ENCODE data around the gene CTSL.

GRCh38 chr9:87770616-87771315 lies 44.8 kb downstream of the CTSL start:
- TF ChIP-seq, protein P1, sequence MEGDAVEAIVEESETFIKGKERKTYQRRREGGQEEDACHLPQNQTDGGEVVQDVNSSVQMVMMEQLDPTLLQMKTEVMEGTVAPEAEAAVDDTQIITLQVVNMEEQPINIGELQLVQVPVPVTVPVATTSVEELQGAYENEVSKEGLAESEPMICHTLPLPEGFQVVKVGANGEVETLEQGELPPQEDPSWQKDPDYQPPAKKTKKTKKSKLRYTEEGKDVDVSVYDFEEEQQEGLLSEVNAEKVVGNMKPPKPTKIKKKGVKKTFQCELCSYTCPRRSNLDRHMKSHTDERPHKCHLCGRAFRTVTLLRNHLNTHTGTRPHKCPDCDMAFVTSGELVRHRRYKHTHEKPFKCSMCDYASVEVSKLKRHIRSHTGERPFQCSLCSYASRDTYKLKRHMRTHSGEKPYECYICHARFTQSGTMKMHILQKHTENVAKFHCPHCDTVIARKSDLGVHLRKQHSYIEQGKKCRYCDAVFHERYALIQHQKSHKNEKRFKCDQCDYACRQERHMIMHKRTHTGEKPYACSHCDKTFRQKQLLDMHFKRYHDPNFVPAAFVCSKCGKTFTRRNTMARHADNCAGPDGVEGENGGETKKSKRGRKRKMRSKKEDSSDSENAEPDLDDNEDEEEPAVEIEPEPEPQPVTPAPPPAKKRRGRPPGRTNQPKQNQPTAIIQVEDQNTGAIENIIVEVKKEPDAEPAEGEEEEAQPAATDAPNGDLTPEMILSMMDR (IDR thresholded peaks at IDR 0.05): no peak
- TF ChIP-seq POLR2A (IDR thresholded peaks at IDR 0.05): no peak

All from heart left ventricle (tissue), 13 donors.